Measurements from ENCODE around the gene IFNAR1. TPM values are rescaled to one million over a fixed set of nuclear protein-coding genes. Genes with fewer than 3 reads are reported as not detected.

Gene IFNAR1
- total and polyA plus RNA-seq, 2 experiments from 2014 or later = 14.0 to 18.7 TPM

GRCh38 chr21:33359446-33359845 lies 34.7 kb downstream of the IFNAR1 start:
- H3K4me1 Mint-ChIP-seq = peaks cover 15% of the 10 kb centered on the region
- no peak for TF ChIP-seq ZNF331 (CRISPR knock-in tag; IDR thresholded peaks at IDR 0.05; ENCODE audit: low read depth)
- no peak for TF ChIP-seq ZNF114 (CRISPR knock-in tag; IDR thresholded peaks at IDR 0.05)
- TF ChIP-seq CREB1 (CRISPR knock-in tag; IDR thresholded peaks at IDR 0.05; ENCODE audit: low read depth) = no peak
- no peak for TF ChIP-seq ZNF462 (CRISPR knock-in tag; IDR thresholded peaks at IDR 0.05)
- TF ChIP-seq EZH2phosphoT487 (IDR thresholded peaks at IDR 0.05; ENCODE audit: unreplicated experiment) = no peak
- TF ChIP-seq CTCF (conservative IDR thresholded peaks at IDR 0.05; ENCODE audit: low read depth in 2 of 2) = no peak
- TF ChIP-seq POLR2AphosphoS5 (IDR thresholded peaks at IDR 0.05; ENCODE audit: low read depth) = no peak
- no peak for TF ChIP-seq JUNB (IDR thresholded peaks at IDR 0.05; ENCODE audit: unreplicated experiment)
- TF ChIP-seq EZH2 (IDR thresholded peaks at IDR 0.05; ENCODE audit: low read depth, unreplicated experiment) = no peak
- TF ChIP-seq REST (IDR thresholded peaks at IDR 0.05; ENCODE audit: unreplicated experiment) = no peak
- H3K27me3 Mint-ChIP-seq (ENCODE audit: insufficient read depth, low read depth, poor library complexity) = no peaks in the 10 kb centered on the region

More at GRCh38 chr21:33359446-33359845, 34.7 kb downstream of the IFNAR1 start:
- Histone ChIP-seq H3K4me3 (no peak overlapping the region), H4K20me1 (replicated peaks; ENCODE audit: insufficient read depth) (no peaks in the 10 kb centered on the region), H3K4me2 (no peak overlapping the region), H3K9me2 (ENCODE audit: insufficient read depth) (no peaks in the 10 kb centered on the region), H3F3A (replicated peaks; ENCODE audit: low read depth) (no peaks in the 10 kb centered on the region; the same call in 1 of the 2 replicates), H3K79me2 (replicated peaks; ENCODE audit: insufficient read depth) (no peaks in the 10 kb centered on the region), H3K27ac (ENCODE audit: low read depth) (no peak overlapping the region), H2AFZ (no peak overlapping the region), H3K4me1 (ENCODE audit: insufficient read depth) (peaks cover 6% of the 10 kb centered on the region; the same call in 1 of the 2 replicates), H3K27me3 (ENCODE audit: insufficient read depth) (no peaks in the 10 kb centered on the region), H3K36me3 (ENCODE audit: insufficient read depth) (no peaks in the 10 kb centered on the region; the same call in 1 of the 2 replicates)
- Mint-ChIP-seq H3K27ac (no peak overlapping the region), H3K9me3 (peaks cover 9% of the 10 kb centered on the region; the same call in 2 of the 3 replicates), H3K36me3 (ENCODE audit: low read depth) (peaks cover 22% of the 10 kb centered on the region), H3K4me3 (no peak overlapping the region)
- ATAC-seq (no peak), DNase-seq (ENCODE audit: low spot score) (no peak)
